SU-DHL-6 (cell line): ENCODE data around the gene PAPSS1.
A peak's percentile ranks its signal among the peaks of the same experiment; 100 is the strongest.

Experiments
- H2AFZ ChIP-seq: fragments of 200-600 bp; sonication (generic); 2 replicates; pipeline ENCODE4 v1.6.1; 2014; ENCODE audit warnings: low read depth, mild to moderate bottlenecking, moderate library complexity, mixed read lengths, antibody characterized with exemption, low read length; ENCODE audit not compliant: severe bottlenecking
- H3F3A ChIP-seq: fragments of 200-600 bp; shearing (Covaris generic); 2 replicates; pipeline ENCODE4 v1.6.0; 2016; ENCODE audit warnings: antibody characterized with exemption, mild to moderate bottlenecking; ENCODE audit not compliant: insufficient read depth
- H3K27ac ChIP-seq: fragments of 200-600 bp; sonication (generic); 2 replicates; pipeline ENCODE4 v1.5.1; 2016; ENCODE audit warnings: low read depth, mild to moderate bottlenecking, low read length, moderate library complexity, mixed read lengths
- H3K27me3 ChIP-seq: fragments of 200-600 bp; sonication (generic), shearing (Covaris generic); 2 replicates; pipeline ENCODE4 v1.6.0; 2014; ENCODE audit warnings: mild to moderate bottlenecking, low read length
- H3K36me3 ChIP-seq: fragments of 200-600 bp; sonication (generic); 2 replicates; pipeline ENCODE4 v1.6.1; 2014; ENCODE audit warnings: mild to moderate bottlenecking, low read length, mixed read lengths
- H3K4me2 ChIP-seq: fragments of 300-600, 200-600 bp; shearing (Covaris generic), sonication (generic); 2 replicates; pipeline ENCODE4 v1.6.0; 2014; ENCODE audit warnings: low read length, low read depth, mild to moderate bottlenecking; ENCODE audit not compliant: poor library complexity, severe bottlenecking
- H3K4me3 ChIP-seq: fragments of 200-600 bp; sonication (generic); 2 replicates; pipeline ENCODE4 v1.5.1; 2014; ENCODE audit warnings: antibody characterized with exemption, low read length, mild to moderate bottlenecking, mixed read lengths; ENCODE audit not compliant: insufficient read depth, poor library complexity, severe bottlenecking
- H3K79me2 ChIP-seq: fragments of 200-600 bp; sonication (generic); 2 replicates; pipeline ENCODE4 v1.6.1; 2014; ENCODE audit warnings: mild to moderate bottlenecking, low read length, moderate library complexity; ENCODE audit not compliant: insufficient read depth
- H3K9ac ChIP-seq: fragments of 200-600 bp; sonication (generic); 2 replicates; pipeline ENCODE4 v1.7.0; 2014; ENCODE audit warnings: mild to moderate bottlenecking, low read length
- H3K9me2 ChIP-seq: fragments of 200-600 bp; sonication (generic); replicated peaks from 2 replicates; pipeline ENCODE4 v1.6.1; 2014; ENCODE audit warnings: low read length; ENCODE audit not compliant: insufficient read depth
- H3K9me3 ChIP-seq: fragments of 200-600 bp; sonication (generic); 2 replicates; pipeline ENCODE4 v1.6.1; 2014; ENCODE audit warnings: low read length, mixed read lengths; ENCODE audit not compliant: insufficient read depth
- H4K20me1 ChIP-seq: fragments of 200-600 bp; sonication (generic); 2 replicates; pipeline ENCODE4 v1.6.1; 2014; ENCODE audit warnings: low read depth, mild to moderate bottlenecking, antibody characterized with exemption, low read length, moderate library complexity, mixed read lengths
- EZH2phosphoT487 ChIP-seq: fragments of 200-600 bp; sonication (generic), shearing (Covaris generic); conservative IDR thresholded peaks from 2 replicates; pipeline ENCODE4 v1.6.1; 2018; ENCODE audit warnings: mild to moderate bottlenecking, antibody characterized with exemption, low read length, moderate library complexity, mixed read lengths
- TF ChIP-seq, protein P1 (sequence below): fragments of 200-600 bp; sonication (generic); IDR thresholded peaks from one replicate; pipeline ENCODE4 v1.5.1; 2017; ENCODE audit warnings: antibody characterized with exemption, mild to moderate bottlenecking, low read length, moderate library complexity; ENCODE audit not compliant: insufficient read depth, poor library complexity, severe bottlenecking

The PAPSS1 gene

DNA sequence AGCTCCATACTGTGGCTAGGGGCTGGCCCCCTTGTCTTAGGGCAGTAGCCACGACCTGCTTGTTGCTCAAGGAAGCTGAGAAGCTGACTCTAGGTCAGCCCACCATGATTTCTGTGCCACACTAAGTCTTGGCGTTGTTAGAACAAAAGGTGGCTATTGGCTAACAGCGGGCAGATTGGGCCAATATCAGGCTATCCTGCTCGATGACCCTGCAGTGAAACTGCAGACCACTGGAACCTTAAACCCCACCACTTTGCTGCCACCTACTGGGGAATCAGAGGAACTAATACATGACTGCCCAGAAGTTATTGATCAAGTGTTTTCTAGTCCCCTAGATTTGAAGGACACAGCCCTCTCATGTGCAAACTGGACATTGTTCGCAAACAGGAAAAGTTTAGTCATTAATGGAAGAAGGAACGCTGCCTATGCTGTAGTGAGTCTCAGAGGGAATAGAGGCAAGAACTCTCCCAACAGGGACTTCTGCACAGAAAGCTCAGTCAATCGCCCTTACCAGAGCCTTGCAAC is 17.0 kb upstream of the PAPSS1 start:
- no peak overlapping the region for H3K4me3 ChIP-seq
- H3K27ac ChIP-seq = no peak overlapping the region
- H3K9ac ChIP-seq = no peak overlapping the region
- no peaks in the 10 kb centered on the region for H3K9me2 ChIP-seq
- H3K79me2 ChIP-seq = no peaks in the 10 kb centered on the region
- no peaks in the 10 kb centered on the region for H3K9me3 ChIP-seq
- no peaks in the 10 kb centered on the region for H4K20me1 ChIP-seq
- H3K27me3 ChIP-seq = no peaks in the 10 kb centered on the region
- H3K36me3 ChIP-seq = no peaks in the 10 kb centered on the region
- TF ChIP-seq EZH2phosphoT487 = no peak
- TF ChIP-seq, protein P1, sequence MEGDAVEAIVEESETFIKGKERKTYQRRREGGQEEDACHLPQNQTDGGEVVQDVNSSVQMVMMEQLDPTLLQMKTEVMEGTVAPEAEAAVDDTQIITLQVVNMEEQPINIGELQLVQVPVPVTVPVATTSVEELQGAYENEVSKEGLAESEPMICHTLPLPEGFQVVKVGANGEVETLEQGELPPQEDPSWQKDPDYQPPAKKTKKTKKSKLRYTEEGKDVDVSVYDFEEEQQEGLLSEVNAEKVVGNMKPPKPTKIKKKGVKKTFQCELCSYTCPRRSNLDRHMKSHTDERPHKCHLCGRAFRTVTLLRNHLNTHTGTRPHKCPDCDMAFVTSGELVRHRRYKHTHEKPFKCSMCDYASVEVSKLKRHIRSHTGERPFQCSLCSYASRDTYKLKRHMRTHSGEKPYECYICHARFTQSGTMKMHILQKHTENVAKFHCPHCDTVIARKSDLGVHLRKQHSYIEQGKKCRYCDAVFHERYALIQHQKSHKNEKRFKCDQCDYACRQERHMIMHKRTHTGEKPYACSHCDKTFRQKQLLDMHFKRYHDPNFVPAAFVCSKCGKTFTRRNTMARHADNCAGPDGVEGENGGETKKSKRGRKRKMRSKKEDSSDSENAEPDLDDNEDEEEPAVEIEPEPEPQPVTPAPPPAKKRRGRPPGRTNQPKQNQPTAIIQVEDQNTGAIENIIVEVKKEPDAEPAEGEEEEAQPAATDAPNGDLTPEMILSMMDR = peak; percentile 26
- no peaks in the 10 kb centered on the region for H3F3A ChIP-seq
- H2AFZ ChIP-seq = no peak overlapping the region
- no peak overlapping the region for H3K4me2 ChIP-seq

DNA sequence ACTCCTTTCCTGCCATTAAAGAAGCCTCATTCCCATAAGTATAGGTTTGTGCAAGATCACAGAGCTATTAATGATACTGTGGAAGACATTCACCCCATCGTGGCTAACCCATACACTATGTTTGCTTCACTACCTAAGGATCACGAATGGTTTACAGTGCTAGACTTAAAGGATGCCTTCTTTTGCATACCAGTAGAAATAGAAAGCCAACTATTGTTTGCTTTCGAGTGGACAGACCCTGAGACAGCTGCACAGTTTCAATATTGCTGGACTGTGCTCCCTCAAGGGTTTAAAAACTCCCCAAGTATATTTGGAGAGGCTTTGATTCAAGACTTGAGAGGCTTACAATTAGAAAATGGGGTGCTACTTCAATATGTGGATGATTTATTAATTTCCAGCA is 16.0 kb upstream of the PAPSS1 start:
- H3K27ac ChIP-seq = no peak overlapping the region
- no peaks in the 10 kb centered on the region for H3K36me3 ChIP-seq
- H3K9ac ChIP-seq = no peak overlapping the region
- H3K9me3 ChIP-seq = no peaks in the 10 kb centered on the region
- H3K4me2 ChIP-seq = no peak overlapping the region
- H4K20me1 ChIP-seq = no peaks in the 10 kb centered on the region
- TF ChIP-seq, protein P1 = no peak
- TF ChIP-seq EZH2phosphoT487 = no peak
- H3K9me2 ChIP-seq = no peaks in the 10 kb centered on the region
- H3K79me2 ChIP-seq = no peaks in the 10 kb centered on the region
- no peaks in the 10 kb centered on the region for H3F3A ChIP-seq
- no peaks in the 10 kb centered on the region for H3K27me3 ChIP-seq
- H2AFZ ChIP-seq = no peak overlapping the region
- H3K4me3 ChIP-seq = no peak overlapping the region

DNA sequence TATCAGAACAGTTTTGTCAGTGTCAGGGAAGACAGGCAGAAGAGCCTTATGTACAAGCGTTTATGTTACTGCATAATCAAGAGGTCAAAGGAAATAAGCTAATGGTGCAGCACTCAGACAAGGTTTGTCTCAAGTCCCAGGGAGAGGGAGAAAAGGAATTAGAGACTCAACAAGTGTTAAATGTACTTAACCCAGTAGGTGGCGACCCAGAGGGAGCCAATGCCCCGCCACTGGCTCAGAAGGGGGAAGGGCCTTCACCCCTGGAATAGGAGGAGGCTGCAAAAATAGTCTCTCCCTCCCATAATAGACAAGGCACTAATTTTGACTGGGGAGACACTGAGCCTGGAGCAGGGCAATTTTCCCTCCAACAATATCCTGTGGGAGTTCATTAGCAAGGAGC is 14.1 kb upstream of the PAPSS1 start:
- Histone ChIP-seq H3F3A (no peaks in the 10 kb centered on the region), H3K9me3 (no peaks in the 10 kb centered on the region), H3K4me3 (no peak overlapping the region), H3K4me2 (no peak overlapping the region), H3K79me2 (no peaks in the 10 kb centered on the region), H4K20me1 (no peaks in the 10 kb centered on the region), H3K27ac (no peak overlapping the region), H2AFZ (no peak overlapping the region), H3K27me3 (no peaks in the 10 kb centered on the region), H3K9ac (no peak overlapping the region), H3K36me3 (no peaks in the 10 kb centered on the region), H3K9me2 (no peaks in the 10 kb centered on the region)
- no peak for TF ChIP-seq EZH2phosphoT487
- TF ChIP-seq, protein P1 = no peak
